ENCODE measurements around the gene TAOK2.
"Not testable (repeated sequence)": the region's sequence is repeated elsewhere in the genome, so short reads cannot be mapped to it uniquely, and the experiment has no call there.

TAOK2 gene

GRCh38 chr16:30004424-30004776 is 30.7 kb downstream of the TAOK2 start:
- no peak for DNase-seq (ENCODE audit: low spot score)

DNA sequence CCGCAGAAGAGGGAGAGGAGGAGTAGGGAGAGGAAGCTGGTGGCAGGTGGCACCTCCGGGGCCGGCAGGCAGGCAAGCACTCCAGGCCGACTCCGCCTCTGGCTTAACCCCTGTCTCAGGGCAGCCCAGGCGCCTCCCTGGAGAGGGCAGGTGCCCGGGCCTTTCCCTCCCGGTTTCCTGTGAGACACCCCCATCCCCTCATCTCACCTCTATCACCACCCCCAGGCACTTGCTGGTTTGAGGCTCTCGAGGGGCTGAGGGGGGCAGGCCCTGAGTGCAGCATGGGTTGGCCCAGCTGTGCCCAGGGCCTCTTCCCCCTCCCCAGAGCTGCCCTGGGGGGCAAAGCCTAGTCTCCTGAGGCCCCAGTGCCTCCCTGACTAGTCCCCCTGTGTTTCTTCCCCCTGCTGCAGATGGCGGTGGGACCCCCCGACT is 31.2 kb downstream of the TAOK2 start:
- no peak for DNase-seq (ENCODE audit: low spot score)

DNA sequence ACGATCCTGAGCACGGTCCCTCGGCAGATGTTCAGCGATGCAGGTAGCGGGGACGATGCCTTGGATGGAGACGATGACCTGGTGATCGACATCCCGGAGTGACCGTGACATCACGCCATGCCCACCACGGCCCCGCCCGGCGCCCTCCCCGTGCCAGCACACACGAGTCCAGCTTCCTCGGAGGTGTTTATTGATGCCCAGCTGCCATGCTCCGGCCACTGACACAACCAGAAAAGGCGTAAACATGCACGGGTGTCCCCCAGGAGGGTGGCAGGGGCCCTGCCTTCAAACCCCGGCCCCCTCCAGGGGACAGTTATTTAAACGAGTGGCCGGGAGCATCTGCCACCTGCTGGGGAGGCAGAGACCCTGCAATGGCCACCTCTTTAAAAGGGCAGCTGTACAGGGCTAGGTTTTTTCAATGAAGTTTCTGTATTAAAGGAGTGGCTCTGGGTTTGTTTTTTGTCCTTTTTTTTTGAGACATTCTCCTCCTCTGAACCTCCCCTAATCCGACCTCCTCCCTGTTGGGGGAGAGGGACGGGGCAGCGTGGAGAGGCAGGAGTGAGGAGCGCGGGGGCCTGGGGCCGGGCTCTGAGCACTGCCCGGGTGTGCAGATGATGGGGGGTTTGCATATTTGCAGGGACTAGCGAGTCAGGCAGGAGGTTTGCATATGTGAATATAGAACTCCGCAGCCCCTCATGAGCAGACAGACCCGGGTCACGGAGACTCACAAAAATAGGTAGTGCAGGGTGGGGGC is 31.9 kb downstream of the TAOK2 start:
- DNase-seq (ENCODE audit: low spot score) = peak; percentile 84

DNA sequence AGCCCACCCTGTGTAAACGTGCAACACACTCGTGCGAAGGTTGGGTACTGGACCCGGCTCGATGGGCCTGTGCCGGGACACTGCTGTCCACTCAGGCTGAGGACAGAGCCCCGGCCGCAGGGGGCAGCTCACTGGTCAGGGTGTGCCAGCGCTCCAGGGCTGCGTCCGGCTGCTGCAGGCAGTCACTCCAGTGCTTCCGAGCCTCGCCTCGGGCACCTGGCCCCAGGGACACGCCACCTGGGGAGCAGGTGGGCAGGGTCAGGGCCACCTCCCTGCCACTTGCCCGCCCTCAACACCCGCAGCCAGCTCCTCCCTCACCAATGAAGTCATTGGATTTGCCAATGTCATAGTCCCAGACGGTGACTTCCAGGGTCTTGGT is 32.4 kb downstream of the TAOK2 start:
- DNase-seq (ENCODE audit: low spot score) = no peak

GRCh38 chr16:30006659-30007377 is 33.1 kb downstream of the TAOK2 start:
- DNase-seq (ENCODE audit: low spot score) = no peak

DNA sequence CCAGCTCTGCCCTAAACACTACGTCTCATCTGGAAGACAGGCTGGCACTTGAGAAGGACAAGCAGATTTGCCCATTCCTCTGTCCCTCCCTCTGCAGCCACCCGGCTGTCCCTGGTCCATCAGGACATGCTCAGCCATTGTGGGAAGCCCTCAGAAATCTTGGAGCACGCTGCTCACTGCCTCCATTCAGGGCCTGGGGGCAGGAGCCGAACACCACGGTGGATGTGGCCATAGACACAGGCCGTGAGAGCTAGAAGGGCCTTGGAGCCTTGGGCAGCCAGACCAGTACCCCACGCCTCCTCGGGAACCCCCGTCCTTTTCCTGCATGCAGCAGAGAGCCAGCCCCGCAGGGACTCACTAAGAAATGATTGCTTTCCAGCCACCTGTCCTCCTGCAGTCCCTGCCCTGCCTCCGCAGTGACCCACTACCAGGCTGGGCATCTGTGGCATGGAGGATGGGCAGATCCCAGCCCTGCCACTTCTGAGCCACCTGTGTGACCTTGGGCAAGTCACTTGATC is 33.8 kb downstream of the TAOK2 start:
- no peak for DNase-seq (ENCODE audit: low spot score)

GRCh38 chr16:30009085-30009862 is 35.6 kb downstream of the TAOK2 start:
- DNase-seq (ENCODE audit: low spot score) = no peak

GRCh38 chr16:30009990-30010843 is 36.5 kb downstream of the TAOK2 start:
- no peak for DNase-seq (ENCODE audit: low spot score)

- no peak for DNase-seq (ENCODE audit: low spot score)
These were observed 37.4 kb downstream of the TAOK2 start, which contains the start of gene DOC2A for GRCh38 chr16:30010844-30011713. DOC2A (minus strand) TSS chr16:30011027; CDS start chr16:30010222, 805 bp downstream.

- no peak for DNase-seq (ENCODE audit: low spot score)
These were observed 38.2 kb downstream of the TAOK2 start for GRCh38 chr16:30011714-30012504.

- DNase-seq (ENCODE audit: low spot score) = not testable (repeated sequence)
These were observed 38.9 kb downstream of the TAOK2 start for GRCh38 chr16:30012598-30012997.

DNA sequence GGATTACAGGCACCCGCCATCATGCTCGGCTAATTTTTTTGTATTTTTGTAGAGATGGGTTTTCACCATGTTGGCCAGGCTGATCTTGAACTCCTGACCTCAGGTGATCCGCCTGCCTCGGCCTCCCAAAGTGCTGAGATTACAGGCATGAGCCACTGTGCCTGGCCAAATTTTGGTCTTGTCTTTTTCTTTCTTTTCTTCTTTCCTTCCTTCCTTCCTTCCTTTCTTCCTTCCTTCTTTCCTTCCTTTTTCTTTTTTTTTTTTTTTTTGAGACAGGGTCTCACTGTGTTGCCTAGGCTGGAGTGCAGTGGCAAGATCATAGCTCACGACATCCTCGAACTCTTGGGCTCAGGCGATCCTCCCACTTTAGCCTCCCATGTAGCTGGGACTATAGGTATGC is 41.8 kb downstream of the TAOK2 start:
- not testable (repeated sequence) for DNase-seq (ENCODE audit: low spot score)

- no peak for DNase-seq (ENCODE audit: low spot score)
These were observed 43.0 kb downstream of the TAOK2 start for GRCh38 chr16:30016555-30017276.

- no peak for DNase-seq (ENCODE audit: low spot score)
These were observed 43.6 kb downstream of the TAOK2 start for GRCh38 chr16:30017277-30017656.

- DNase-seq (ENCODE audit: low spot score) = not testable (repeated sequence)
These were observed 44.3 kb downstream of the TAOK2 start for GRCh38 chr16:30017937-30018336.

DNA sequence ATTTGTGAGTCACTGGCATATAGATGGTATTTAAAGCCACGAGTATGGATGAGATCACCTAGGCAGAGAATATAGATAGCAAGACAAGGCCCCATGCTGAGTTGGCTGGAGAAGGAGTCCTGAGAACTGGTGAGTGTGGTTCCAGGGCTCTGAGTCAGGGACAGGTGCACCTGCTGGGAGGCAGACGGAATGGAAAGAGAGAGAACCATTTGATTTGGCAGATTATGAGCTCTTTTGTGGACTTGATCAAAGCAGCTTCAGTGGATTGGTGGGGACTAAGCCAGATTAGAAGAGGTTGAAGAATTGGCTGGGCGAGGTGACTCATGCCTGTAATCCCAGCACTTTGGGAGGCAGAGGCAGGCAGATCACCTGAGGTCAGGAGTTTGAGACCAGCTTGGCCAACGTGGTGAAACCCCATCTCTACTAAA is 45.1 kb downstream of the TAOK2 start:
- DNase-seq (ENCODE audit: low spot score) = no peak

DNA sequence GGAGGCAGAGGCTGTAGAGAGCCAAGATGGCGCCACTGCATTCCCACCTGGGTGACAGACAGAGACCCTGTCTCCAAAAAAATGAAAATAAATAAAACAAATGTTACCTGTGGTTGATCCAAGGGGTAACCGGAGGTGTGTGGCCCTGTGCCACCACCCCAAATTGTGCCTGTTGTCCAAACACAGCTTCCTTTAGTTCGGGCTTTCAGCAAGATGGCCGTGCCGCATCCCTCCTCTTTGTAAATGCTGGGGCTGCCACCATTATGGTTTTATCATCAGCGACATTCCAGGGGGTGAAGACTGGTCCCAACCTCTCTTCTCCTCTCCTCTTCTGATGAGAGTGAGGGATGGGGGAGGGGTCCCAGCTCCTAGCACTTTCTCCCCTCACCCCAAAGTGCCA is 49.2 kb downstream of the TAOK2 start, which contains the start of gene C16orf92:
C16orf92 (plus strand) TSS at position 312 of the 400 bp plus-strand sequence. CDS start 143 bp downstream, outside the sequence.
- no peak for DNase-seq (ENCODE audit: low spot score)

DNA sequence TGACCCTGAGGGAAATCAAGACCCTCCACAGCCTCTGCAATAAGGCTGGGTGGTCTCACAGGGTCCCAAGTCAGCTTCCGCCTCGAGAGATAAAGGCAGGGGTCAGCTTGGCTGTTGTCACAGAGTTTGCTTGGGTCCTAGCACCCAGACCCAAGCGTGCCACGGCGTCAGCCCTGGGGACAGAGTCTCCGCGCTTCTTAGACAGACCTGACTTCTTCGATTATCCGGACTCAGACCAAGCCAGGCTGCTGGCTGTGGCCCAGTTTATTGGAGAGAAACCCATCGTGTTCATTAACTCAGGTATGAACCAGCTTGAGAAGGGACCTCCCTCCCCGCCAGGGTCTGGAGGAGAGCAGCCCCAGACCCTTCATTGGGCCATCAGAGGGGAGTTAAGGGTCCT is 49.9 kb downstream of the TAOK2 start:
- DNase-seq (ENCODE audit: low spot score) = no peak

DNA sequence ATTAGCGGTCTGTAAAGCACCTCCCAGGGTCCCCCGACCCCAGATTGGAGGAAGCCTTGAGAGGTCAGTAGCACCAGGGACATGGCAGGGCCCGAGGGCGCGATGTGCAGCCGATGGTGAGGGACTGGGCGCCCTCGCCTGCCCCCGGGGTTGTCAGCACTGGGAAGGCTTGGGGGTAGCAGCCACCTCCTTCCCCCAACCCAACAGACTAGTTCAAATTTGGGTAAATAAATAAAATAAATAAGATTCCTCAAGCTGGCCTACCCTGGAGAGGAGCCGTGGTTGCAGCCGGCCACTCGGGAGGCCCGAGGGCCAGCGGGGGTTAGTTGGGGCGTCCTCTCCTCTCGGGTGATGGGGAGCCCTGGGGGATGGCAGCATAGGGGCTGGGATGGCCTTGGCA is 50.8 kb downstream of the TAOK2 start:
- no peak for DNase-seq (ENCODE audit: low spot score)

All from AG20443 (cell line).